ENCODE measurements around the gene ATF7IP2. TPM values are rescaled to one million over a fixed set of nuclear protein-coding genes. Genes with fewer than 3 reads are reported as not detected.

Gene ATF7IP2
- total and polyA plus RNA-seq, 2 of the 13 experiments (the other 11 are each of a cell fraction or from before 2014, with no cell fraction given): 117 to 217 TPM

DNA sequence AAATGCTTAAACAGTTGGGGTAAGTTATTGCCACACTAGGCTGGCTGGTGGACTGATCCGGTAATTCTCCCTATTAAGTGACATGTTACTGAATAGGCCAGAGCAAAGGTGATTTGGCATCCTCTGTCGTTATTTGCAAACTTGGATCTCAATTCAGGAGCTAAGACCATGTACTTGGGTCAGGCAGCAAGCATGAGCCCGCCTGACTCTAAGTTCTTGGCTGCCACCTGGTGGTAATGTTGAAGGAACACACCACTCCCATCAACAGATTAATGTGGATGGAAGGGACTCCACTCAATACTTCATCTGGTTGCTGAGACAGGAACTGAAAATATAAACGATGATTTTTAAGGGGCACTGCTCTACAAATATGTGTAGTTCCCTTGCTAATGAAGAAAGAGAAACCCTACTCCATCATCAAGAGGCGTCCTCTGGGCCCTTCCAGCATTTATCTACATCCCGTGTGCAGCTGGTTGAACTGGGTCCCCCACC lies 123.7 kb downstream of the ATF7IP2 start (continued):
- no peak for TF ChIP-seq ATAD3A (CRISPR knock-in tag; IDR thresholded peaks at IDR 0.05)
- TF ChIP-seq, protein P1, sequence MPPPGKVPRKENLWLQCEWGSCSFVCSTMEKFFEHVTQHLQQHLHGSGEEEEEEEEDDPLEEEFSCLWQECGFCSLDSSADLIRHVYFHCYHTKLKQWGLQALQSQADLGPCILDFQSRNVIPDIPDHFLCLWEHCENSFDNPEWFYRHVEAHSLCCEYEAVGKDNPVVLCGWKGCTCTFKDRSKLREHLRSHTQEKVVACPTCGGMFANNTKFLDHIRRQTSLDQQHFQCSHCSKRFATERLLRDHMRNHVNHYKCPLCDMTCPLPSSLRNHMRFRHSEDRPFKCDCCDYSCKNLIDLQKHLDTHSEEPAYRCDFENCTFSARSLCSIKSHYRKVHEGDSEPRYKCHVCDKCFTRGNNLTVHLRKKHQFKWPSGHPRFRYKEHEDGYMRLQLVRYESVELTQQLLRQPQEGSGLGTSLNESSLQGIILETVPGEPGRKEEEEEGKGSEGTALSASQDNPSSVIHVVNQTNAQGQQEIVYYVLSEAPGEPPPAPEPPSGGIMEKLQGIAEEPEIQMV (CRISPR knock-in tag; IDR thresholded peaks at IDR 0.05; ENCODE audit: low read depth): peak; percentile 30; the same call in 1 of the 2 replicates
- TF ChIP-seq ZNF33B (CRISPR knock-in tag; IDR thresholded peaks at IDR 0.05): no peak
- TF ChIP-seq, protein P2, sequence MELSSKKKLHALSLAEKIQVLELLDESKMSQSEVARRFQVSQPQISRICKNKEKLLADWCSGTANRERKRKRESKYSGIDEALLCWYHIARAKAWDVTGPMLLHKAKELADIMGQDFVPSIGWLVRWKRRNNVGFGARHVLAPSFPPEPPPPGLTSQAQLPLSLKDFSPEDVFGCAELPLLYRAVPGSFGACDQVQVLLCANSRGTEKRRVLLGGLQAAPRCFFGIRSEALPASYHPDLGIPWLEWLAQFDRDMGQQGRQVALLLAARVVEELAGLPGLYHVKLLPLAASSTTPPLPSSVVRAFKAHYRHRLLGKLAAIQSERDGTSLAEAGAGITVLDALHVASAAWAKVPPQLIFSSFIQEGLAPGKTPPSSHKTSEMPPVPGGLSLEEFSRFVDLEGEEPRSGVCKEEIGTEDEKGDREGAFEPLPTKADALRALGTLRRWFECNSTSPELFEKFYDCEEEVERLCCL (CRISPR knock-in tag; IDR thresholded peaks at IDR 0.05; ENCODE audit: borderline replicate concordance): no peak
- no peak for TF ChIP-seq SRY (CRISPR knock-in tag; IDR thresholded peaks at IDR 0.05)
- TF ChIP-seq REPIN1 (CRISPR knock-in tag; IDR thresholded peaks at IDR 0.05; ENCODE audit: borderline replicate concordance, low read depth): peak; percentile 85; the same call in 1 of the 2 replicates
- peak; percentile 57 for TF ChIP-seq PHF5A (CRISPR knock-in tag; IDR thresholded peaks at IDR 0.05; ENCODE audit: low read depth, unreplicated experiment)
- TF ChIP-seq, protein P3, sequence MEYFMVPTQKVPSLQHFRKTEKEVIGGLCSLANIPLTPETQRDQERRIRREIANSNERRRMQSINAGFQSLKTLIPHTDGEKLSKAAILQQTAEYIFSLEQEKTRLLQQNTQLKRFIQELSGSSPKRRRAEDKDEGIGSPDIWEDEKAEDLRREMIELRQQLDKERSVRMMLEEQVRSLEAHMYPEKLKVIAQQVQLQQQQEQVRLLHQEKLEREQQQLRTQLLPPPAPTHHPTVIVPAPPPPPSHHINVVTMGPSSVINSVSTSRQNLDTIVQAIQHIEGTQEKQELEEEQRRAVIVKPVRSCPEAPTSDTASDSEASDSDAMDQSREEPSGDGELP (IDR thresholded peaks at IDR 0.05; ENCODE audit: borderline replicate concordance, low read depth): no peak
- no peak for TF ChIP-seq ZSCAN22 (CRISPR knock-in tag; IDR thresholded peaks at IDR 0.05)
- no peak for TF ChIP-seq ZNF101 (CRISPR knock-in tag; IDR thresholded peaks at IDR 0.05; ENCODE audit: borderline replicate concordance, low read depth)
- TF ChIP-seq ZNF446 (CRISPR knock-in tag; IDR thresholded peaks at IDR 0.05): no peak
- TF ChIP-seq TAF1 (CRISPR knock-in tag; IDR thresholded peaks at IDR 0.05): no peak
- TF ChIP-seq, protein P4, sequence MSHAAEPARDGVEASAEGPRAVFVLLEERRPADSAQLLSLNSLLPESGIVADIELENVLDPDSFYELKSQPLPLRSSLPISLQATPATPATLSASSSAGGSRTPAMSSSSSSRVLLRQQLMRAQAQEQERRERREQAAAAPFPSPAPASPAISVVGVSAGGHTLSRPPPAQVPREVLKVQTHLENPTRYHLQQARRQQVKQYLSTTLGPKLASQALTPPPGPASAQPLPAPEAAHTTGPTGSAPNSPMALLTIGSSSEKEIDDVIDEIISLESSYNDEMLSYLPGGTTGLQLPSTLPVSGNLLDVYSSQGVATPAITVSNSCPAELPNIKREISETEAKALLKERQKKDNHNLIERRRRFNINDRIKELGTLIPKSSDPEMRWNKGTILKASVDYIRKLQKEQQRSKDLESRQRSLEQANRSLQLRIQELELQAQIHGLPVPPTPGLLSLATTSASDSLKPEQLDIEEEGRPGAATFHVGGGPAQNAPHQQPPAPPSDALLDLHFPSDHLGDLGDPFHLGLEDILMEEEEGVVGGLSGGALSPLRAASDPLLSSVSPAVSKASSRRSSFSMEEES (CRISPR knock-in tag; IDR thresholded peaks at IDR 0.05): no peak
- TF ChIP-seq, protein P5, sequence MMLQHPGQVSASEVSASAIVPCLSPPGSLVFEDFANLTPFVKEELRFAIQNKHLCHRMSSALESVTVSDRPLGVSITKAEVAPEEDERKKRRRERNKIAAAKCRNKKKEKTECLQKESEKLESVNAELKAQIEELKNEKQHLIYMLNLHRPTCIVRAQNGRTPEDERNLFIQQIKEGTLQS (CRISPR knock-in tag; IDR thresholded peaks at IDR 0.05): no peak
- TF ChIP-seq ZNF614 (CRISPR knock-in tag; IDR thresholded peaks at IDR 0.05; ENCODE audit: borderline replicate concordance): no peak
- TF ChIP-seq, protein P6, sequence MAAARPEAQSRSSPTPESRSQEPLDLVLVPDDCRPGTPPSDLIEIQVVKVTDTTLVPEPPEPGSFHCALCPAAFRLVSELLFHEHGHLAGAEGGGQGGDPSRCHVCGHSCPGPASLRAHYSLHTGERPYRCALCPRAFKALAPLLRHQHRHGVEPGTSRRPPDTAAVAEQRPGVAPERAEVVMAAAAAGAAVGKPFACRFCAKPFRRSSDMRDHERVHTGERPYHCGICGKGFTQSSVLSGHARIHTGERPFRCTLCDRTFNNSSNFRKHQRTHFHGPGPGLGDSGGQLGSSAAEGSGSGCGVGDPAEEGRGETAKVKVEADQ (CRISPR knock-in tag; IDR thresholded peaks at IDR 0.05; ENCODE audit: borderline replicate concordance): peak; percentile 69; the same call in 1 of the 2 replicates
- 0 out of 2 replicates have a peak, but pooled peaks have one; percentile 47 for TF ChIP-seq MIER3 (CRISPR knock-in tag; IDR thresholded peaks at IDR 0.05; ENCODE audit: borderline replicate concordance)
- TF ChIP-seq, protein P7, sequence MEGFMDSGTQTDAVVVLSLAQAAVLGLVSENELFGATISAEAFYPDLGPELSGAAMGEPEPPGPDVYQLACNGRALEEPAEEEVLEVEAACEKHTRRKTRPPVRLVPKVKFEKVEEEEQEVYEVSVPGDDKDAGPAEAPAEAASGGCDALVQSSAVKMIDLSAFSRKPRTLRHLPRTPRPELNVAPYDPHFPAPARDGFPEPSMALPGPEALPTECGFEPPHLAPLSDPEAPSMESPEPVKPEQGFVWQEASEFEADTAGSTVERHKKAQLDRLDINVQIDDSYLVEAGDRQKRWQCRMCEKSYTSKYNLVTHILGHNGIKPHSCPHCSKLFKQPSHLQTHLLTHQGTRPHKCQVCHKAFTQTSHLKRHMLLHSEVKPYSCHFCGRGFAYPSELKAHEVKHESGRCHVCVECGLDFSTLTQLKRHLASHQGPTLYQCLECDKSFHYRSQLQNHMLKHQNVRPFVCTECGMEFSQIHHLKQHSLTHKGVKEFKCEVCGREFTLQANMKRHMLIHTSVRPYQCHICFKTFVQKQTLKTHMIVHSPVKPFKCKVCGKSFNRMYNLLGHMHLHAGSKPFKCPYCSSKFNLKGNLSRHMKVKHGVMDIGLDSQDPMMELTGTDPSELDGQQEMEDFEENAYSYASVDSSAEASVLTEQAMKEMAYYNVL (CRISPR knock-in tag; IDR thresholded peaks at IDR 0.05; ENCODE audit: borderline replicate concordance): no peak; the same call in 1 of the 2 replicates
- TF ChIP-seq, protein P8, sequence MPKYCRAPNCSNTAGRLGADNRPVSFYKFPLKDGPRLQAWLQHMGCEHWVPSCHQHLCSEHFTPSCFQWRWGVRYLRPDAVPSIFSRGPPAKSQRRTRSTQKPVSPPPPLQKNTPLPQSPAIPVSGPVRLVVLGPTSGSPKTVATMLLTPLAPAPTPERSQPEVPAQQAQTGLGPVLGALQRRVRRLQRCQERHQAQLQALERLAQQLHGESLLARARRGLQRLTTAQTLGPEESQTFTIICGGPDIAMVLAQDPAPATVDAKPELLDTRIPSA (CRISPR knock-in tag; IDR thresholded peaks at IDR 0.05; ENCODE audit: borderline replicate concordance): no peak
